Measurements from ENCODE around the gene SLC25A19. TPM values are rescaled to one million over a fixed set of nuclear protein-coding genes. Genes with fewer than 3 reads are reported as not detected.

The SLC25A19 gene
- total RNA-seq, 2 experiments from 2014 or later = 103 to 107 TPM

DNA sequence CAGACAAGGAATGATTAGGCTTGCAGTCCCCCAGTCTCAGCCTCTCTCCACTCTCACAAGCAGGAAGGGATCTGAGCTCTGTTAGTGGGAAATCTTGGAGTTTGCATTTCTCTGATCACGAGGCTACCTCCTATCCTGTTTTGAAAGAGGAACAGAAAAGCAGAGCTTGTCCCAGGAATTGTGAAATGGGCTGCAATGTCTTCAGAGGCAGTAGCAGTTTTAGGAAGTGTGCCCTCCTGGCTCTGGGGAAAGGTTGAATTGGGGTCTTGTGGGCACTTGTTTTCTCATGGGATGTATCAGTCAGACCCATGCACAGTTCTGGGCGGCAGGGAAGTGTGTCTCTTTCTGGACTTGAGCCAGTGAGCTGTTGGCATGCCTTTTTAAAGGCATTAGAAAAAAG is 60.9 kb downstream of the SLC25A19 start:
- no peaks in the 10 kb centered on the region for H3K9me3 Mint-ChIP-seq
- no peak overlapping the region for H3K27ac Mint-ChIP-seq
- H3K4me1 Mint-ChIP-seq = peaks cover 3% of the 10 kb centered on the region
- DNase-seq = no peak
- peaks cover 25% of the 10 kb centered on the region for H3K36me3 Mint-ChIP-seq
- H3K4me3 Mint-ChIP-seq = no peak overlapping the region
- H3K27me3 Mint-ChIP-seq = no peaks in the 10 kb centered on the region

- Mint-ChIP-seq H3K4me3 (no peak overlapping the region), H3K27ac (no peak overlapping the region), H3K27me3 (no peaks in the 10 kb centered on the region), H3K9me3 (no peaks in the 10 kb centered on the region), H3K36me3 (peaks cover 20% of the 10 kb centered on the region), H3K4me1 (peaks cover 3% of the 10 kb centered on the region)
- no peak for DNase-seq
Observed at GRCh38 chr17:75227729-75228128, 61.5 kb downstream of the SLC25A19 start.

- H3K9me3 Mint-ChIP-seq = no peaks in the 10 kb centered on the region
- H3K4me1 Mint-ChIP-seq = peaks cover 3% of the 10 kb centered on the region
- peaks cover 17% of the 10 kb centered on the region for H3K36me3 Mint-ChIP-seq
- no peak overlapping the region for H3K4me3 Mint-ChIP-seq
- peak overlapping the region; percentile 23 for H3K27ac Mint-ChIP-seq
- DNase-seq = no peak
- no peaks in the 10 kb centered on the region for H3K27me3 Mint-ChIP-seq
Observed at GRCh38 chr17:75225016-75225415, 64.2 kb downstream of the SLC25A19 start.

Other genes starting within 250 kb of the SLC25A19 start
- 100 to 1,000 TPM; 185 to 189 TPM for gene ATP5PD, start 242.5 kb downstream of the SLC25A19 start, total RNA-seq
- gene KCTD2, start 242.2 kb downstream of the SLC25A19 start, total RNA-seq = 10 to 100 TPM; 14.1 to 14.7 TPM
- gene SLC16A5, start 201.5 kb downstream of the SLC25A19 start, total RNA-seq = 1 to 10 TPM; 2.1 TPM
- 1 to 10 TPM; 6.5 to 6.6 TPM for gene ARMC7, start 179.5 kb downstream of the SLC25A19 start, total RNA-seq
- gene NT5C, start 157.7 kb downstream of the SLC25A19 start, total RNA-seq = 10 to 100 TPM; 71.2 to 74.8 TPM
- 100 to 1,000 TPM; 245 to 250 TPM for gene JPT1, start 134.9 kb downstream of the SLC25A19 start, total RNA-seq
- 100 to 1,000 TPM; 623 to 655 TPM for gene SUMO2, start 106.5 kb downstream of the SLC25A19 start, total RNA-seq
- gene NUP85, start 83.8 kb downstream of the SLC25A19 start, total RNA-seq = 100 to 1,000 TPM; 134 to 137 TPM
- 10 to 100 TPM; 63.7 to 72.0 TPM for gene GGA3, start 27.8 kb downstream of the SLC25A19 start, total RNA-seq
- 10 to 100 TPM; 93.5 to 96.9 TPM for gene MRPS7, start 27.6 kb downstream of the SLC25A19 start, total RNA-seq
- 10 to 100 TPM; 35.3 to 38.1 TPM for gene MIF4GD, start 18.2 kb downstream of the SLC25A19 start, total RNA-seq
- 100 to 1,000 TPM; 161 to 165 TPM for gene GRB2, start 116.2 kb upstream of the SLC25A19 start, total RNA-seq
- gene TMEM94, start 167.2 kb upstream of the SLC25A19 start, total RNA-seq = 10 to 100 TPM; 46.6 to 55.5 TPM
- gene CASKIN2, start 226.1 kb upstream of the SLC25A19 start, total RNA-seq = 1 to 10 TPM; 4.3 to 4.5 TPM
- gene TSEN54, start 227.1 kb upstream of the SLC25A19 start, total RNA-seq = 10 to 100 TPM; 44.6 to 45.5 TPM
- gene LLGL2, start 236.3 kb upstream of the SLC25A19 start, total RNA-seq = 1 to 10 TPM; 4.8 to 5.0 TPM

Measured in activated naive CD8-positive, alpha-beta T cell treated with anti-CD3 and anti-CD28 coated beads for 36 hours (primary cell).